HG03378 (cell line): ENCODE data around the gene KRT32.
"Not testable (repeated sequence)": the region's sequence is repeated elsewhere in the genome, so short reads cannot be mapped to it uniquely, and the experiment has no call there.

Experiments
- ATAC-seq: cut with Tn5 transposase; IDR thresholded peaks from one replicate; pipeline ENCODE4 v1.9.1; 2021; ENCODE audit warnings: mild to moderate bottlenecking, moderate library complexity; ENCODE audit not compliant: unreplicated experiment

KRT32 gene

DNA sequence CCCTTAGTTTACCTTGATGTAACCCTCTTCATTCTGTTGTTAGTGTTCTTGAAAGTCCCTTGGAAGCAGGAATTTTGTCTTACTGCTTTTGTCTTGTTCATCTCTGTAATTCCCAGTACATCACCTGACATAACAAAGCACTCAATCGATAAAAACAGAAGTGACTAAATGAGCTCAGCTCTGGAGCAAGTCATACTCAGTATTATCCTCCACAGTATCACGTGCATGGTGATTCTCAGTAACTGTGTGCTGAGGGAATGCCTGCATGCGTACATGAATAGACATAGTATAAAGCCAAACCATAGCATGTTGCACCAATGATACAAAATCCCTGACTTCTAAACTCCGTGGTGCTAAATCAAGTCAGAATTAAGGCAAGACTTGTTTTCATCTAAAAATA, 33.6 kb downstream of the KRT32 start:
- ATAC-seq: no peak

DNA sequence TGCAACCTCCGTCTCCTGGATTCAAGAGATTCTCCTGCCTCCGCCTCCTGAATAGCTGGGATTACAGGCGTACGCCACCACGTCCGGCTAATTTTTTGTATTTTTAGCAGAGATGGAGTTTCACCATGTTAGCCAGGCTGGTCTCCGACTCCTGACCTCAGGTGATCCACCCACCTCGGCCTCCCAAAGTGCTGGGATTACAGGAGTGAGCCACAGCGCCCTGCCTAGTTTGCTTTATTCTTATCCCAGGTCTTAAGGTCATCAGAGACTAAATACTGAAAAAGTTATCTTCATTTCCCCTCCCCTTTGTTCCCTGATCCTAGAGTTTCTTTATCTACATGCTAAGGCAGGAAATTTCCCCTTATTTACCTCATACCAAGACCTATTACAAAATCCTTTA, 36.8 kb downstream of the KRT32 start:
- ATAC-seq: not testable (repeated sequence)

DNA sequence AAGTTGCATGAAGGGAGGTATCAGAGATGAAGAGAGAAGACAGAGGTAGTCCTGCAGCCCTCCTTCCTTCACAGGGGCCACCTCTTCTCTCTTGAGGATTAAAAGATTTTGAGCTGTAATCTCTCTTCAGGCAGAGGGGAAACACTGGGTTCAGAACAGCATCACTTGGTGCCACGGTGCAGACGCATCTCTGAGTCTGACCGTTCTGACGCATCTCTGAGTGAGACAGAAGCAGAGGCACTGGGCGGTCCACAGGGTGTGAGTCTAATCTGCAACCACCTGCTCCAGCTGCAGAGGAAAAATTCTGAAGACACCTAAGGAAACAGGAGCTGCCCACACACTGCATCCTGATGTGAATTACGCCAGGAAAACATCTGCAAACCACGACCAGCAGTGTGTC, 37.5 kb downstream of the KRT32 start:
- no peak for ATAC-seq

DNA sequence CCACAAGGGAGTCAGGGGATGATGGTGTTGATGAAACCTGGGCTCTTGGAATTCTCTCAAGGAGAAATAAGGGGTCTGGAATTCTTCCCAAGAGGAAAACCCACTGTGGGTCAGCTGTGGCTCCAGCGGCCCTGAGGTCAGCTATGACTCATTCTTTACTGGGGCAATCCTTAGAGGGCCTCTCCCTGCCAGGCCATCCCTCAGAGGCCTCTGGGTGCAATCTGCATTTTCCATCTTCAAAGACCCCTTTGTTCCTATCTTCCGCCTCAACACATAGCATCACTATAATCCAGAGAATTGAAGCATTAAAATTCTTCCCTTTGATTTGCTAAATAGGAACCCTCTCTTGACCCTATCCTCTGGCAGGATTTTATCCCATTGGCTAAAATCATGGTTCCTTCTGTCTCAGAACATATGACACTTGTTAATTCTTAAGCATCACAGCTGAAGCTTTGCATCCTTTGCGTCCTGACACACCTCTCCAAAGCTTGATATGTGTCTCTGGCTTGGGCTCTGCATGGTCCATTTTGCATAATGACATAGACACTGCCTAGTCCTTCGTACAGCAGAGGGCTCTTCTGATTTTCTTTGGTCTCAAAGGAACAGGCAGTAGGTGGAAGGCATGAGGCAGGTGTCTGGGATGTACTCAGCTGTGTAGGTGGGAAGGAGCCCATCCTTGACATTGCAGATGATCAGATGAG, 38.4 kb downstream of the KRT32 start:
- ATAC-seq: no peak

DNA sequence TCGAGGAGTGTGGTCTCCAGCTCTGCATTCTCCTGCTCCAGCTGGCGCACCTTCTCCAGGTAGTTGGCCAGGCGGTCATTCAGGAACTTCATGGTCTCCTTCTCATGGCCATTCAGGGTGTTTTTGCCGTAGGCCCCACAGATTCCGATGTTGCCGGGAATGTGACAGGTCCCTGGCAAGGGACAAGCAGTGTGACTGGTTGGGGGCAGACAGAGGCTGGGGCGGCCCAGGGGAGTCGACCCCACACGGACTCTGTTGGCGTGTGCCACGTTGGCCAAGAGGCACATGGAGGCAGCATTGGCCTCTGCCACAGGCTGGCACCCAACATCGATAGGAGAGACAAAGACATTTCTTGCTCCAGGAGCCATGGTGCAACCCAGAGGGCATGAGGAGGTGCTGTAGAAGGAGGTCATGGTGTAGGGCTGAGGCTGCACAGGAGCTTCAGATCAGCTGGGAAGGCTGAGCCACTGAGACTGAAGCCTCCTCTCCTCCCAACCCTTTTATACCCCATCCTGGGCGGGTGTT, 43.0 kb downstream of the KRT32 start, which contains the start of gene KRT37:
Gene KRT37, minus strand, starts transcription at position 475 of the 525 bp plus-strand sequence. Its CDS starts 62 bp downstream, at position 413.
- no peak for ATAC-seq

DNA sequence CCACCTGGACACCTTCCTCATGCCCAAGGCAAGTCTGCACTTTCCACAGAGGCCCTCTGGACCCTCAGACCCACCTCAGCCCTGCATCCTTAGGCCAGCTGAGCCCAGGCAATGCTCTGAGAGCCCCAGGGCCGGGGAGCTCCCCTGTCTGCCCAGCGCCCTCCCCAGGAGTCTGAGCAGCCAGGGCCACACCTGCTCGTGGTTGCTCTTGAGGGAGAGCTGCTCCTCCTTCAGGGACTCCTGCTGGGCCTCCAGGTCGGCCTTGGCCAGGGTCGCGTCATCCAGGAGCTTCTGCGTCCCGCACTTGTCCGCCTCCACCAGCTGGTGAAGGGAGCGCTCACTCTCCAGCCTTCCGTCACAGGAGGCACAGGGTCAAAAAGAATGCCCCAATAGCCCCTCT, 44.6 kb downstream of the KRT32 start:
- ATAC-seq: not testable (repeated sequence)

DNA sequence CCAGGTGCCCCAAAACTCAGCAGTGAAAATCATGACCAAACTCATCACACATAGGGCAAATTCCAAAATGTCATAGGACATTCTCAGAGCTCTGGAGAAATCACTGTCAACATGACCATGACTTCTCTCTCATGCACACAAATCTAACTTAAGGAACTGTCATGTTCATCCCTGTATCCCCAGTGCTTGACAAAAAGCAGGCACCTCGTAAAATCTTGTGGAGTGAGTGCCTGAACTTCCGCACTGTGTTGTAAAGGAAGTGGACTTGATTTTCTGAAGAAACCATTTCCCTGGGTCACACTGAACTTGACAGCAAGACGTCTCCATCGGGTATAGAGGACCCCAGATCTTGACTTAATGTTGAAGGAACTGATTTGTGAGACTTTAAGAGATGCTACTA, 45.6 kb downstream of the KRT32 start:
- no peak for ATAC-seq

DNA sequence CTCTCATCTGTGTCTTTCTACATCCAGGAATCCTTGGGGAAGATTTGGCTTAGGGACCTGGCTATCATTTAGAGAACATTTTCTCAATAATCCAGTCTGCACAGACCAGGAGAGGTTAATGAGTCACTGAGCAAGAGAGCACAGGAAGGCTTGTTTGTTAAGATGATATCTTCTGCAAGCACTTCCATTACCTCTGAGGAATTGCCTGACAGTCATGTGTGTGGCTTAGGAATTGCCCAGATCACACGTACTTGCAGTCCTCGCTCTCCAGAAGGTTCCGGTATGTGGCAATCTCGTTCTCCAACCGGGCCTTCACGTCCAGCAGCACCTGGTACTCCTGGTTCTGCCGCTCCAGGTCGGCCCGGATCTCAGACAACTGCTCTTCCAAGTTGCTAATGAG, 46.1 kb downstream of the KRT32 start:
- no peak for ATAC-seq

DNA sequence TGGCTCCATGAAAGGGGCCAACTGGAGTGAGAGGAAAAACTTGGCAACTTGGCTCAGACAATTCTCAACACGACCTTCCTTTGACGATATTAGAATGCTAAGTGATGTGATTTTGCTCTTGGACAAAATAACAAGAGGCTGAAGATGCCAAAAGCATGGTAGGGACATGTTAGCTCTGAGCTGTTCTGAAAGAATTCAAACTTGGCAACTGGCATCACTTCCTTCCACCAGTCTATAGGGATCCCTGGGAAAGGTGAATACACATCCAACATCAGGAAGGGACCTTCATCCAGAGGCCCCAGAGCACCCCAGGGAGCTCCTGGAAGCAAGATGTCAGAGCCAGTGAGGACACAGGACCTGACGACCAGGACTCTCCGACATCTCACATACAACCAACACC, 47.1 kb downstream of the KRT32 start:
- no peak for ATAC-seq

DNA sequence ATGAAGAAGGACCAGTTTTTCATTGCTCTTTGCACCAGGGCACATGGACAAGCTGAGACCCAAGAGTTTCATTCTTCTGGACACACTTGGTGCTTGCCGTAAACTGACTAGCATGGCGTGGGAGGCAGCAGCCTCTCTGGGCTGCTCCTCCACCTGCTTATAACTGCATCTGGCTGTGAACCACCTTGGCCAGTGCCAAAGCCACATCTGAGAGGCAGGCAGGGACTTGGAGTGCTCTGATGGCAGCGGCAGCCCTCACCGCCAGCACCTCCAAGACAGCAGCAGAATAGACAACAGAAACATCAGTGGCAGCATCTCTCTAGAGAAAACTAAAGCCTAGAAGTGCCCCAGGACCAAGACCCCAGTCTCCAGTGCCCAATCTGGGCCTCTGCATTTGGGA, 47.5 kb downstream of the KRT32 start:
- no peak for ATAC-seq

DNA sequence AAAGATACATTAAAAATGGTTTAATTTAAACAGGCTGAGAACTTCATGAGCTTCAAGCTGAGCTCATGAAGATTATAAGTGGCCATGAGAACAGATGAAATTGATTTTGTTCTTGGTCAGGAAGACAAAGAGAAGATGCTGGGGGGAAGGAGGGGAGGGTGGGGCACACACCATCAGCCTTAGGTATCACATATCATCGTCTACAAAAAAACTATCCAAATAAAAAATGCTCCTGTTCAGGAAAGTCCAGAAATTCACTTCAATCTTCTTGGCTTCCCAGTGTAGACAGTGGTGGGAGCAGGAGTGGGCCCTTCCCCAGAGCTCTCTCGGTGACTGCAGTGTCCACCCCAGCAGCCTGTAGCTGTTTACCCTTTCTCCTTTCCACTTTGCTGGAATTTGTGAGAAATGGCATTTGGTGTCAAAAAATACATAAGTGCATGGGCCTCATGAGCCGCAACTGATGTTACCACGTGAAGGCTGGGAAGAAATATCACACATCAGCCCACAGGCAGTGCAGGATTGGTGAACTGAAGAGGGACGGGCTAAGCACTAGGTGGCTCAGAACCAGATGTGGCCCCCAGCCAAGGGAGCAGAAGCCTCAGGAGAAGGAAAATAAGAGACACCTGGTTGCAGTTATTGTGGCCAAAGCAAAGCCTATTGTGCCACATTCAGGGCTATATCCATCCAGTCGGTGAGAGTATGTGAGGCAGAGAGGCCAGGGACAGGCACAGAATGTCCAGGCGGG, 48.9 kb downstream of the KRT32 start:
- ATAC-seq: no peak

DNA sequence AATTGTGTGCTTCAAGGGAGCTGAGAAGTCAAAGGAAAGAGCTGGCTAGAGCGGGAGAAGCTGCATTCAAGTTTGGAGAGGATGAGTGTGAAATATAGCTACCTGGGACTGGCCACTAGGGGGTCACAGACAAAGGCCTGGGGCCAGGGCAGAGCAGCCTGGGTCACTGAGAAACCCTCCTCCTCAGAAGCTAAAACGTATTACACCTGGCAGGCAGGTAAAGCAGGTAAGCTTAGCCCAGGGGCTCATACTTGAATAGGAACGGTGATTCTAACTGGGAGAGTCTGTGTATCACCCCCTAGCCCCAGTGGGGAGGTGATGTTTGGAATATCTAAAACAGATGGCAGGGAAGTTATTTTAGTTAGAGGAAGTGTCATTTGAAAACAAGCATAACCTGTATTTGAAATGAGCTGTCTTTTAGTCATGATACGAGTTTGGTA, 49.6 kb downstream of the KRT32 start:
- ATAC-seq: no peak

DNA sequence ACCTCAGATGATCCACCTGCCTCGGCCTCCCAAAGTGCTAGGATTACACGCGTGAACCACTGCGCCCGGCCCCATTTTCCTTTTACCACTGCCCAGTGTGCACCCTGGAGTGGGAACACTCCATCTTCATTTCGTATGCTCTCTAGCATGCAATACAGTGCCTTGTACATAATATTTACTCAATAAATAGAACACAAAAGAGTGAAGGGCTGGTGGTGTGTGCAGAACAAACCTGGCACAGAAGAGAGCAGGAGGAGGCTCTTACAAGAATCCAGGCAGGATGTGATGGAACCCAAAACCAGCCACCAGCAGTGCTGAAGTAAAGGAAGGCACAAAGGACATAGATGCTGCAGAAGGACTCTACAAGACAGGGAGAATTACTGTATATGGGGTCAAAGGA, 50.1 kb downstream of the KRT32 start:
- ATAC-seq: no peak

DNA sequence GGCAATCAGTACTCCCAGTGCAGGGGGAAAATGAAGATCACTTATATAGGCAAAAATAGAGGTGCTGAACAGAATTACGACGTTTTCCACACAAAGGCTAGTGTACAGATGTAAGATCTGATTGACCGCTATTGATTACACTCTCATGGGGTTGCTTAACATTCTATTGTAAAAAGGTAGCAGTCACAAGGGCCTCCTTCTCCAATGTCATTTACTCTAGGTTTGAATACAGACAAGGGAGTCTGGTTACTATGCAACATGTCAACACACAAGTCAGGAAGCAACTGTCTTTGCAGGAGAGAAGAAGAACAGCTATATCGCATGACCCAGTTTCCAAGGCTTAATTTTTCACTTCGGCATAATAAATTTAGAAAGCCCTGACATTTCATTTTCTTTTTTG, 50.7 kb downstream of the KRT32 start:
- no peak for ATAC-seq

DNA sequence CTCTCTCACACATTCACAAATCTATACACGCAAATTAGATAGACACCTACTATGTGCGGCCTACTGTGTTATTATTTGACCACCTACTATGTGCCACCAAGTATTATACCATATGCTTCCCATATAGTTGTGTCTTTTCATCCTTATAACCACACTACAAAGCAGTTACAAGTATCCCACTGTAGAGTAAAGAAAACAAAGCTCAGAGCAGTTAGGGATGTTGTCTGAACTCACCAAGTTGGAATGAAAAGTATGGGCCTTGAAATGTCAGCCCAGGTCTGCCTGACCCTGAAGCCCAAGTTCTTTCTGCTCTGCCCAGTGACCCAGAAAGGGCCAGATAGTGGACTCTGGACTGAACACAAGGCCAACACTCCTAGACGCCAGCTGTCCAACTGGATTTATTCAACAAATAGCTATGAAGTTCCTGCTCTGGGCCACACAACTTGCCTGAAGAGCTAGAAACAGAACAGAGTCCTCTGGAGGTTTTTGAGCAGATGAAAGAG, 51.3 kb downstream of the KRT32 start:
- no peak for ATAC-seq

DNA sequence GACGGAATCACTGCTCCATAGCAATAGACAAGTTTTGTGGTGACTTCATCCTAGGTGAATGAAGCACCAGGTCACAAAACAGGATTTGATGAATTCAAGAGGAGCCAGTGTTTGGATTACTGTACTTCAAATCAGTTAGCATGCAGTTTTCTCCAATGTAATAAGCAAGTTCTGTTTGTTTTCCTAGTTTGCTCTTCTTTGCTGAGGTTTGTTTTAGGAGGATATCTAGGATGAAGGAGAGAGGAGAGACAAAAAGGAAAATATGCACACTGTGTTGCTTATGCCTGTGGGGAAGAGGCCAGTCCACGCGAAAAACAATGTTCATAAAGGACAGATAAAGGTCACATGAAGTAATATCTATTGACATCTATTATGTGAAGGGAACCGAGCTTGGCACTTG, 51.8 kb downstream of the KRT32 start:
- no peak for ATAC-seq

DNA sequence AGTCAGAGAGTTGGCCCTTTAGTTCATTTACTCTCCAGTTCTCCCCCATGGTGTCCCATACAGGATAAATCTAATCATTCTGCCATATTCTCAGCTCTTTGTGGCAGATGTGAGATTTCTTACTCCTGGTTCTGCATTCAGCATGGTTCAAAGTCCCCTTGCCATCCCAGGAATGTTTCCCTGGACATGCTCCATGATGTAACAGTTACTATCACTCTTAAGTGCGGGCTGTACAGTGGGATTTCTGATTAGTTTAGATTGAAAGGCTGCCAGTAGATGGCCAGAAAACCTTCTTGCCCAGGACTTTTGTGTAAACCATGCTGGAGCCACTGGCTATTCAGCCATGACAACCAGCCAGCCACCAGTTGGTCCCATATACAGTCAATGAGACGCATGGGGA, 53.2 kb downstream of the KRT32 start:
- ATAC-seq: no peak

DNA sequence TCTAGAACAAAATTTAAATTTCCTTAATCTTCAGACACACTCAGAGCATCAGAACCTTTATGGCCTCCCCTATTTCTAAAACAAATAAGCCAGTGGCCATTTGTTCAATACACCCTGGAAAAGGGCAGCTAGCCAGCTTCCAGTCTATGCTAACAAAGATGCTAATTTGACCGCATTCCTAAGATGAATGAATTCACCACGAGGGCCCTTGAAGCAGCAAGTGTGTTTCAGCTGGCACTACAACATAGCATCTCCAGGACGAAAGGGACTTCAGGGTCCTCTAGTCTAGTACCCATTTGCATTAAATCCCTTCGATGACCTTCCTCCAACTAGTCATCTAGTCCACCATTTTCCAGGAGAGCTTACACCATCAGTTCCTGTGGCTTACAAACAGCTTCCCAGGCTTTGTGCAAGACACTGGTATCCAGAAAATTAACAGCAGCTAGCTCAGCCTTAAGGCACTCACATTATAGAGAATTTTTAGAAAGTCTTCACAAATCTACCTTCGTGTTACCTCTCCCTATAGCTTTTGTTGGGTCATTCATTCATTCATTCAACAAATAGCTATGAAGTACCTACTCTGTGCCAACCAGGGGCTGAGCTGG, 53.7 kb downstream of the KRT32 start:
- ATAC-seq: no peak

DNA sequence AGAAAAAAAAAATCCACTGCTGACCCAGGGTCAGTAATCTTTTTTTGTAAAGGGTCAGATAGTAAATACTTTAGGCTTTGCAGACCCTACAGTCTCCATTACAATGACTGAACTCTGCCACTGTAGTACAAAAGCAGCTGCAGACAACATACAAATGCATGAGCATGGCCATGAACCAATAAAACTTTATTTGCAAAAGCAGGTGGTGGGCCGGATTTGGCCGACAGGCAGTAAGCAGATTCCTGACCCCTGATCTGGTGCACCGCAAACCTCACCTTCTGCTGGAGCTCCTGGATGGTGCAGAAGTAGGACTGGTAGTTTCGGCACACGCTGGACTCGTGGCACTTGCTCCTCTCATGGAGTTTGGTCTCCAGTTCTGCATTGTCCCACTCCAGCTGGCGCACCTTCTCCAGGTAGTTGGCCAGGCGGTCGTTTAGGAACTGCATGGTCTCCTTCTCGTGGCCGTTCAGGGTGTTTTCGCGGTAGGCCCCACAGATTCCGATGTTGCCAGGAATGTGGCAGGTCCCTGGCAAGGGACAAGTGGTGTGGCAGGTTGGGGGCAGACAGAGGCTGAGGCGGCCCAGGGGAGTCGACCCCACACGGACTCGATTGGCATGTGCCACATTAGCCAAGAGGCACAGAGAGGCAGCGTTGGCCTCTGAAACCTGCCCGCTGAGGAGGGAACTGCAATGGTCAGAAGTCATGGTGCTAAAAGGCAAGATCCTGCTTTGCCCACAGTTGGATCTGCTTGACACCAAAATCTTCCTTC, 55.9 kb downstream of the KRT32 start:
- no peak for ATAC-seq
